SK-N-MC (cell line): ENCODE results near the gene PDE6A.

ENCODE experiments used
- EZH2 ChIP-seq: fragments of 200-600 bp; sonication (generic); IDR thresholded peaks from one replicate; pipeline ENCODE4 v1.6.1; 2017; ENCODE audit warnings: antibody characterized with exemption
- POLR2AphosphoS5 ChIP-seq: IDR thresholded peaks from 2 replicates; pipeline ENCODE4 v1.6.1; 2012; ENCODE audit warnings: mild to moderate bottlenecking, low read depth, low read length, borderline replicate concordance

DNA sequence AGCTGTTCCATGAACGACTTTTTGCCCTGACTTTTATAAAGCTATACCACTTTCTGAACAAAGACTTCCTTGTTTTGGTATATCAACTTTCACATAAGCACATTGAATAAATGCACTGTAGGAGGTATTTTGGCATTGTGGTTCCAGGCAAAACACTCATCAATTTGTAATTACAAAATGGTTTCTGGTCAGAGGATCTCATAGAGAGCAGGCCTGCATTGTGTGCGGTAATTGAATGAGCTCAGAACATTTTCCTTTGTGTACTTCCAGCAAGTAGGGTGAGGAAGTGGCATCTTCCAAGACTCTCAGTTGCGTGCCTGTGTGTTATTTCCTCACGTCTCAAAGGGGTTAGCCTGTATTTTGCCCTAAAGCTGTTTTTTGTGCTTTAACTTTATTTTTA lies 89.2 kb downstream of the PDE6A start:
- TF ChIP-seq EZH2, result no peak
- TF ChIP-seq POLR2AphosphoS5, result no peak
